Adipose tissue (tissue), 3 donors: ENCODE data around the gene LDAF1. TPM values are rescaled to one million over a fixed set of nuclear protein-coding genes. Genes with fewer than 3 reads are reported as not detected.
"Not testable (repeated sequence)": the region's sequence is repeated elsewhere in the genome, so short reads cannot be mapped to it uniquely, and the experiment has no call there.

ENCODE experiments used
- H3K27ac ChIP-seq: one replicate; pipeline ENCODE4 v1.5.1; 2013; ENCODE audit warnings: low read depth, low read length
- WGBS, 3 donors: extraction: QIAGEN DNeasy Blood & Tissue Kit; methylation state at CpG; one replicate each; pipeline ENCODE4 v1.1.7; 2013; 5-methylcytosine and 5-hydroxymethylcytosine counted together
- polyA plus RNA-seq, 3 donors: library from polyadenylated mRNA; stranded (reverse); fragments of 200-250 nt; gene quantifications; one replicate each; pipeline ENCODE4 v1.2.3, GENCODE V29; 2013
- donor health status: healthy with polysubstance abuse.
- donor health status: Bipolar disorder and iron deficiency.
- donor health status: healthy.

LDAF1 gene
- polyA plus RNA-seq, 3 donors: 9.8 to 26.0 (median 10.7) TPM

DNA sequence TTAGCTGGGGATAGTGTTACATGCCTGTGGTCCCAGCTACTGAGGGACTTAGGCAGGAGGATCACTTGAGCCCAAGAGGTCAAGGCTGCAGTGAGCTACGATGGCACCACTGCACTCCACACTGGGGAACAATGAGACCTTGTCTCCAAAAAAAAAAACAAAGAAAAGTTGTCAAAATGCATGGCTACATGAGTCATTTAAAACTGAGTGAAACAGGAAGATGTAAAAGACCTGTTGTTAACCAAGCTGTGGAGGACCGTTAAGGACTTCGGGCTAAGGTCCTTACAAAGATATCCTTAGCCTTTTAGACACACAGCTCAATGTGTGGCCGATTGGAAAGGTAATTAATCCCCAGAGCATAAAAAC is 27.8 kb downstream of the LDAF1 start:
- WGBS, 3 donors: 52 to 68% (median 59%) methylated on average over 4 of the region's 4 CpGs
- H3K27ac ChIP-seq: no peak overlapping the region

DNA sequence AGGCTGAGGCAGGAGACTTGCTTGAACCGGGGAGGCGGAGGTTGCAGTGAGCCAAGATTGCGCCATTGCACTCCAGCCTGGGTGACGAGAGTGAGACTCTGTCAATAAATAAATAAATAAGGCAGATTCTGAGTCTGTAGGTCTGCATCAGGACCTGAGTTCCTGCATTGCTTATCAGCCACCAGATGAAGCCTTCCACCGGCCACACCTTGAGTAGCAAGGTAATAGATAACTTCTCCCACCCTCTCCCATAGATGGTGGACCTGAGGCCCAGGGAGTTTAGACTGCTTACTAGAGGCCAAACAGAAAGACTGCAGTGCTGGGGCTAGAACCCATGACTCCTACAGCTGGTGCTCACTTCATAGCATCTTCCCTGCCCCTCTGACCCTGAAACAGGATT is 30.8 kb downstream of the LDAF1 start:
- no peak overlapping the region for H3K27ac ChIP-seq
- WGBS, 3 donors: 72 to 88% (median 83%) methylated on average over 5 of the region's 5 CpGs

DNA sequence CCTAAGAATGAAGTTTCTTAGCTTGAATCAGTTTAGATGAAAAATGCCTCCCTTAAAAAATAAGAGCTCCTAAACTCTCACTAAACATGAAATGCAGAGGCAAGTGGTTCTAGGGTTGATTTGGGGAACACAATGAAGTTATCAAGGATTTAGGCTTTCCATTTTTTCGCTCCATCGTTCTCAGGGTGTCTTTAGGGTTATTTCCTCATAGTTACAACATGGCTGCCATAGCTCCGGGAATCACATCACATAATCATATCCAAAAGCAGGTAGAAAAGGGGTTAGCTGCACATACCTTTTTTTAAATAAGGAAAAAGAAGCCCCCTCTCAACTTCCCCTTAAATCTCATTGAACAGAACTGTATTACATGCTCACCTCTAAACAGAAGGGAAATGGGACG is 31.5 kb downstream of the LDAF1 start:
- WGBS, 3 donors: 85 to 94% (median 93%) methylated on average over 4 of the region's 4 CpGs
- no peak overlapping the region for H3K27ac ChIP-seq

DNA sequence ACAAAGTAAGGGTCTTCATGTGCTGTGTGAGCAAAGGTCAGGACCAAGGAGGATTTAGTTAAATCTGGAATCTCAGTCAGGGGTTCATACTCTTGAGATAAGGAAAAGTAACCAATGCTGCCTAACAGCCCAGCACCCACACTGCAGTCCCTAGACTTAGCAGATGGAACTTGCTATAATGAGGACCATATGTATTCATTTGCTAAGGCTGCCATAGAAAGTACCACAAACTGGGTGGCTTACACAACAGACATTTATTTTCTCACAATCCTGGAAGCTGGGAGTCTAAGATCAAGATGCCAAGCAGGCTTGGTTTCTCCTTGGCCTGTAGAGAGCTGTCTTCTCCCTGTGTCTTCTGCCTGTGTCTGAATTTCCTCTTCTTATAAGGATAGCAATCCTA is 32.1 kb downstream of the LDAF1 start:
- no peak overlapping the region for H3K27ac ChIP-seq

DNA sequence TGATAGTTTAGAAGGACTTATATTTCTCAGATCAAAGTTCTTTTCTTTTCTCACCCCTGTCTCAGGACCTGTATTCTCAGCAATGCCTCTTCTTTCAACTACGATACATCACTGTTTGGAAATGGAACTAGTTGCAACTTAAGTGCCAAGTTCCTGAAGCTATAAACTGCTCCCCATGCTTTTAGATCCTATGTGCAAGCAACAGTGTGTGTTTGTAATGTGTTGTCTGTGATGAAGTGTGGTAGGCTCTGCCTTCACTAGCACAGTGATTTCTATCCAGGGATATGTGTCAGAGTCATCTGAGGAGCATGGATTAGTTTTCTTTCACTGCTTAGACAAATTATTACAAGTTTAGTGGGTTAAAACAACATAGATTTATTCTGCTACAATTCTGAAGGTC is 34.5 kb downstream of the LDAF1 start:
- H3K27ac ChIP-seq: no peak overlapping the region
- 82 to 89% (median 88%) methylated on average over 1 of the region's 1 CpG for WGBS, 3 donors

DNA sequence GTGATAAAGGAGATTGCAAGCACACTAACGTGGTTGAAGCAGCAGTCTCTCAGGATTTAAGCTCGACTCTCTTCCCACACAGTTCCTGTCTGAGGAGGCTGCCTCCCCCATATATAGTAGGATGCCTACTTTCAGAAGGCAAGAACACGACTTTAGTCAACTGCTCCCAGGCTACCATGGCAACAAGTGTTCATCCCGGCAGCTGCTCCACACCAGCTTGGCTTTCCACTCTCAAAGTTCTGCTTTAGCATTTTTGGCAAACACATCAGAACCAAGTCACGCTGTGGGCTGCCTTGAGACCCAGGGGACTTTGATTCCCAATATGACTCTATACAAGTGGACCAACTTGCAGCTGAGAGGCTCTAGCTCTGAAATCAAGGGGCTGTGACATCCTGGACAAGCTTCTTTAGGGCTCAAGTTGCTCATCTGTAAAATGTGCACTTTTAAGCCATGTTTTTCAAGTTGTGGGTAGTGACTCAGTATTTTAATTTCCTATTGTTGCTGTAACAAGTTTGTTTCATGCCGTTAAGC is 36.4 kb downstream of the LDAF1 start:
- H3K27ac ChIP-seq: no peak overlapping the region
- 33 to 55% (median 37%) methylated on average over 6 of the region's 6 CpGs for WGBS, 3 donors

DNA sequence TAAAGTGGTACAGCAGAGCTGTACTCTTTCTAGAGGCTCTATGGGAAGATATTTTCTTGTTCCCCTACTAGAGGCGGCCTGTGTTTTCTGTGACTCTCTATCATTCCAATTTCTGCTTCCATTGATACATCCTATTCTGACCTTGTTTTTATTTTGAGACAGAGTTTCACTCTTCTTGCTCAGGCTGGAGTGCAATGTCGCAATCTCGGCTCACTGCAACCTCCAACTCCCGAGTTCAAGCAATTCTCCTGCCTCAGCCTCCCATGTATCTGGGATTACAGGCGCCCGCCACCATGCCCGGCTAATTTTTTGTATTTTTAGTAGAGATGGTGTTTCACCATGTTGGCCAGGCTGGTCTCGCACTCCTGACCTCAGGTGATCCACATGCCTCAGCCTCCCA is 36.9 kb downstream of the LDAF1 start:
- not testable (repeated sequence) for H3K27ac ChIP-seq
- WGBS, 3 donors: 89 to 92% (median 91%) methylated on average over 8 of the region's 8 CpGs

DNA sequence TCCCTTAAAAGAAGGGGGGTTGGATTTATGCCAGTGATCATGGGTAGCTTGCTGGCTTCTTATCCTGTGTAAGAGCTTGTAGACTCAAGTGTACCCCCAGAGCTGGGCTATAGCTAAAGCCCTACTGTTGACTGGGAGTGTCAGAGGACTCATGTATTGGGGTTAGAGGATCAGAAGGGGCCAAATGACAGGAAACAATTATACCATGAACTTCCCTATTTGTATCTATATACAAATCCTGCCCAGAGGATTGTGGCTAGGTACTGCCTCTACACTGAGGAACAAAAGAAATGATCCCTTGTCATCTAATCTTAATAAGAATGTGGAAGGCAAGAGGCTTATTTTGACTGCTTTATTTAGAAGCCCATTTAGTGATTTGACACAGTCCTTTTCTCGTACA is 38.6 kb downstream of the LDAF1 start:
- WGBS, 3 donors: 54 to 68% (median 68%) methylated on average over 1 of the region's 1 CpG
- no peak overlapping the region for H3K27ac ChIP-seq

DNA sequence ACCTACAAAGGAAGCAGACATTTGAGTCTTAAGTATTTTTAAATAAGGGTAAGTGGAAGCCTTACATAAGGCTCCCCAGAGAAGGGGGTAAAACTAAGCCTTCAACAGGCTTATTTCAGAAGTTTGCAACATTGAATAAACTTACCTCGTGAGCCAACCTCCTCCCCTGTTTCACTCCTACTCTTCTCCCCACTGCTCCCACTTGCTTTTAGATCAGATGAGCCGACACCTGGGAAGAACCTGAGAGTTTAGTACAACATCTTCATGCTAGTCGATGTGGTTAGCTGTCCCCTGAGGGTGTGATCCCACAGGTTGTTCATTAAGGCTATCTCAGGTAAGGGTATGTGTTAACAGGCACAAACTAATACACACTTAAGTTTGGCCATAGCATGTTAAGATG is 39.1 kb downstream of the LDAF1 start:
- H3K27ac ChIP-seq: no peak overlapping the region
- 73 to 82% (median 78%) methylated on average over 3 of the region's 3 CpGs for WGBS, 3 donors

DNA sequence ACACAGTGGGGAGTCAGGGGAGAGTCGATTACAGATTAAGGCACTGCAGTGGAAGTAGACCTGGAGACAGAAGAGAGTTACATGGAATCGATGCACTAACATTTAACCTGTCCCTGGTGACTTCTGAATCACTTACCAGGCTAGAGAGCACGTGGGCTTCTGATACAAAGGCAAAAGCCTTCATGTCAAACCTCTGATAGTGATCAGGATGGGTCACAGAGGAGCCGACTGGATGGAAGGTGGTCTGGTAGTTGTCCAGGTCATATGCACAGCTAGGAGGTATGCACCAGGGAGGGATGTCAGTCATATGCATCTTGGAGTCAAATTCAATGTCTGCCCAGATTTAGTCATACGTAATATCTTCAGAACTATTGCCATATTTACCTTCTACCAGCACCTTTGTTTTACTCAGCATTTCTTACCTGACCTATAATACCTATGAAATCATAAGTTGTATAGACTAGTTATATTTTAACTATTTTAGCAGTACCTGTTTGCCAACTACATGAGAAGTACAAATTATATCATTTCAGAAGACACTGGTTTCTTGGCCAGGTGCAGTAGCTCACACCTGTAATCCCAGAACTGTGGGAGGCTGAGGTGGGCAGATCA is 41.2 kb downstream of the LDAF1 start:
- no peak overlapping the region for H3K27ac ChIP-seq
- WGBS, 3 donors: 66 to 75% (median 67%) methylated on average over 5 of the region's 5 CpGs

DNA sequence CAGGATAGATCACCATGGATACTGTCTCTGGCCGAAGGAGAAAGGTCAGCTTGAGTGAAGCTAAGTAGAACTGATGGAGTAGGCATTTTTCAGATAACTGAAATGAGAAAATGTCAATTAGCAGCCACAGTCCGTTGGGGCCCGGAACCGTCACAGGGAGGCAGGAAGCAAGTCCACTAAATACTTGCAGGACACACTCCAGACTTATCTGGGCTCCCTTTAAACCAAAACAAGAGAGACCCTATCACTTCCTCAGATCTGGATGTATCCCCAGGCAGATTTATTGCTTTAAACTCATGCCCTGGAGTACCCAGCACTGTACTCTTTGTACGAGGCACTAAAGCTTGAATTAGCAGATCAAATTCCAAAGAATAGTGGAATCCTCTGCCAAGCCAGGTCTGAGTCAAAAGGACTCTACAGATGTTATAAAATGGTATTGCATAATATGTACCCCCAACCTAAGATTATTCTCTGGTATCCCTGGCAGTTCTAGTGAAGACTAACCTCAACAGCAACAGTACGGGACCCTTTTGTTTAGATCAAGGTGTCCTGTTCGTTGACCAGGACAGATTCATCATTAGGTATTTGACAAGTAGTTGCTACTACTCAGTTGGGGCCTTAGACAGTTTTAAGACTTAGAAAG is 44.8 kb downstream of the LDAF1 start:
- 40 to 50% (median 41%) methylated on average over 7 of the region's 7 CpGs for WGBS, 3 donors
- no peak overlapping the region for H3K27ac ChIP-seq

DNA sequence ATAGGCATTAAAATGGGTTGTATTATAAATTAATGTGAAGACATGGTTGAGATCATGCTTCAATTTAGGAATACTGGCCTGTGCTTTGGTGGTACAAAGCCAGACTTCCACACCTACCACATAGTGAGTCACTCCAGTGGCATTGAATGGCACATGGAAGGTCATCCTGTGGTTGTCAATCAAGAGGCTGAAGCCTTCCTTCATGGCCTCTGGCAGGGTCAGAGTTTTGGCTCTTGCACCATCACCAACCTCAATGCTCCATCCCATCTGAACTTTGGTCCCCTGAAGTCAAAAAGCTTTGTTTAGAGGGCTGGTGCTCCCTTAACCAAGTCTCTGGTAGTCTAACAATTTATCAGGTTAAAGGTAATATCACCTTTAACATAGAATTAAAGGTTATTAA is 46.8 kb downstream of the LDAF1 start:
- H3K27ac ChIP-seq: no peak overlapping the region

DNA sequence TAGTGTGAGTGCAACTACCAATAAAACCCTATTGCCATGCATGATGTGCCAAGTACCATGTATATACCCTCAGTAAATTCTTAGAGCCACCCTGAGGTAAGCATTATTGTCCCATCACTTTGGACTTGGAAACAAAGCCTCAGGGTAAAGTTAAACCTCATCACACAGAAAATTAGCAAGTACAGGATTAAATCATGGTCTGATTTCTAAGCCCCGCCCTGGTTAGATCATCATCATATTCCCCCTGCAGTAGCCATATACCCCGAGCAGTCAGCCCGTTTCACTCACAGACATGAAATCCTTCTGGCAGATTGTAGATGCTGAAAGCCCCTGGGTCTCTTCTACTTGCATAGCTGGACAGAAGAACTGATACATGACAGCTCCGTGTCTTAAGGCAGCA is 48.1 kb downstream of the LDAF1 start:
- H3K27ac ChIP-seq: no peak overlapping the region
- 81 to 90% (median 85%) methylated on average over 4 of the region's 4 CpGs for WGBS, 3 donors

DNA sequence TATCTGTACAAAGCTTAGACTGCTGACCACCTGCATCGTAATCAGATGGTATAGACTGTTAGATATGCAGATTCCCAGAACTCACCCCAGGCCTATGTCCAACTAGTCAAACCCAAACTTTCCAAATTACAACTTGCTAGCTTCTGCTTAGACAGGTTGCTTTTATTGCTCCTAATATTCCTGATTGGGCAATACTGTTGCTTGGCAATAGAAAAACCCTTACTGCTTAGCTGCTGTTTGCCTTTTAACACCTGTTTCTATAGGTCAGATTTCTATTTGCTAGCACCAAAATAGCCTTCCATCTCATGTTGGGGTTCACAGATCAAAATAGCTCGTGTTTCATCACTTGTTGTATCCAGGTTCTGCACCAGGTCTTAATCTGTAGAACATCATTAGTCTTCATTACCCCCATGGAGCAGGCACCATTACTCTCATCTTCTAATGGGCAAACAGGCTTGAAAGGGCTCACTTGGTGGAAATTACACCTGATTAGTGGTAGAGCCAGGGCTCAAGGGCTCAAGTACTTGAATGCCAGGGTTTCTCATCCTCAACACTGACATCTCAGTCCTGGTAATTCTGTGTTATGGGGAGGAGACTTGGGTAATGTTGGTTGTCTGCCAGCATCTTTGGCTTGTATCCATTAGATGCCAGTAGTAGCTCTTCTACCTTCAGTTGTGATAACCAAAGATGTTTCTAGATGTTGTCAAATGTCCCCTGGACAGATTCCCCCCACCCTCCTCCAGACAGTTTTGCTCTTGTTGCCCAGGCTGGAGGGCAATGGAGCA is 50.2 kb downstream of the LDAF1 start:
- no peak overlapping the region for H3K27ac ChIP-seq
- 64 to 73% (median 67%) methylated on average over 2 of the region's 2 CpGs for WGBS, 3 donors

DNA sequence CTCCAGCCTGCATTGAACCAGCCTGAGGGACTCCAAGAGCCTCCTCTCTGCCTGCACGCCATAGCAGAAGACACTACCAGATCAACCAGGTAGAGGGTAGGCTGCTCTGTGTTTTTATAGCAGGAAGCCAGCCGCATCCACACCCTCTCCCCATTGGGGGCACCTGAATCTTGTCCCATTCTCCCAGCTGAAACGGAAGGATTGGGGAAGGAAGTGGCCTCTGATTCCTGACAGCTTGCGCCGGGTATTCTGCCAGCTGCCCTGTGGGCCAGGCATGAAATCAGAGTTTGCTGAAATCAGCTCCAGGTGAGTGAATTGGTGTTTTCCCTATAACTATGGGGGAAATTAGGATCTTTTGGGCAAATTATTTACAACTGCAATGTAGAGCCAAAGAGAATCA is 53.0 kb downstream of the LDAF1 start, which contains the start of gene ZP2:
Gene ZP2 (minus strand): TSS at position 89 of the 400 bp plus-strand sequence. CDS start 27 bp downstream, at position 62.
- 42 to 71% (median 50%) methylated on average over 5 of the region's 5 CpGs for WGBS, 3 donors
- H3K27ac ChIP-seq: no peak within 1 kb of the TSS

DNA sequence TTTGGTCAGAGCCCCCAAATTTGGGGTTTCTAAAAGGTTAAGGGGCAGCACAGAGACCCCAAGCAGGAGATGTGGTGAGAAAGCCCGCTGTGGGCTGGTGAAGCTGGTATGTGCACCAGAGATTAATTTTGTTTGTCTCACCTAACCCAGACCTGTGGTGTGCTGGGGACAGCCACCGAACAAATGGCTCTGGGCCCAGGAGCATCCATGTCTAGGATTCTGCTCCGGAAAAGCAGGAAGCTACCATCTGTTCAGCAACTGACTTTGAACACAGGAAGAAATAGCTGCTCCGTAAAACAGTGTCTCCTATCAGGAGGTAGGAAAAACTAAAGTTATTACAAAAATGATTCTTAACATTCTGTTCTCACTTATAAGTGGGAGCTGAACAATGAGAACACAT is 55.6 kb downstream of the LDAF1 start:
- H3K27ac ChIP-seq: no peak overlapping the region
- 57 to 74% (median 71%) methylated on average over 4 of the region's 4 CpGs for WGBS, 3 donors

DNA sequence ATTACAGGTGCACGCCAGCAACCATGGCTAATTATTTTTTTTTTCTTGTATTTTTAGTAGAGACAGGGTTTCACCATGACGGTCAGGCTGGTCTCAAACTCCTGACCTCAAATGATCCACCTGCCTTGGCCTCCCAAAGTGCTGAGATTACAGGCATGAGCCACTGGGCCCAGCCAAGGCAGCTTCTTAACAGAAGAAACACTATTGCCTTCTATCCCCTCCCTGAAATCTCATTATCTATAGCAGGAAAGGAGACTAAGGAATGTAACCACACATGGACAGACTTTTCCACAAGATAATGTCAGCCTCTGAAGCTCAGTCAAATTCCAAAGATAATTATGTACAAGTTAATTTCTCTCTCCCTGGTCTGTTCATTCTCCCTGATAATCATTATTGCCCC is 58.6 kb downstream of the LDAF1 start:
- H3K27ac ChIP-seq: no peak overlapping the region
- WGBS, 3 donors: 69 to 76% (median 76%) methylated on average over 2 of the region's 2 CpGs

DNA sequence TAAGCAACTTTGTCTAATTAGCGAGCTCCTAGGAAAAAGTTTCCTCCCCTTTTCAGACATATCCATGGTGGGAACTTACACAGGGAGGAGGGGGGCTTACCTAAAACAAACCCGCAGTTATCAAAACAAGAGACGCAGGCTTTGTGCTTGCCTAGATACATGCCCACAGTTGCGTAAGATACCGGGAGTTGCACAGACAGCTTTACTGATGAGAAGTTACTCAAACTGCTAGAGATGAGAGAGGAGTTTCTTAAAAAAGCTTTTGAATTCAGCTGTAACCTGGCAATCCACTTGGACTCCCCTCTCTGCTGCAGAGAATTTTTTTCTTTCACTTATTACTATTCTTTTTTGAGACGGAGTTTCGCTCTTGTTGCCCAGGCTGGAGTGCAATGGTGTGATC is 59.7 kb downstream of the LDAF1 start:
- no peak overlapping the region for H3K27ac ChIP-seq
- WGBS, 3 donors: 45 to 58% (median 45%) methylated on average over 7 of the region's 7 CpGs

DNA sequence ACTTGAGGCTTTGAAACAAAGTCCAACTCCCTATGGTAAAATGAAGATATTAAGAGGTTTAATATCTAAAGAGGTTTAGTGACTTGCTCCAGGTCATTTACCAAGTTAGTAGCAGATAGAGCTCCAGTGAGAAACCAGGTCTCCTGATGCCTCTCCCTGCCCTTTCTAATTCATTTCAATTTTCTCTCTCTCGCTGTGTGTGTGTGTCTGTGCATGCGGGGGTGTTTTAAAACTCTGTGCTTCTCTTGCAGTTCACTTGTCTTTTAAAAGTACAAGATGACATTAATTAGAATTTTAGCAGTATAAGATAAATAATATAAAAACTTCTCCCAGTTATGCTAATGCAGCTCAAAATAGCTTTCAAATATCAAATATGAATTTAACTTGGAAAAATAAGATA is 61.1 kb downstream of the LDAF1 start:
- WGBS, 3 donors: 89 to 96% (median 93%) methylated on average over 2 of the region's 2 CpGs
- H3K27ac ChIP-seq: no peak overlapping the region
